H54 (cell line): Measurements from ENCODE around the gene DPYSL3.

Experiments
- DNase-seq: peaks from one replicate; pipeline ENCODE4 v3.0.0; 2011; ENCODE audit warnings: low spot score, mixed read lengths; ENCODE audit not compliant: insufficient read length
- FAIRE-seq: peaks from 3 replicates; lab custom pipeline; 2011; peaks lifted over from hg19 to GRCh38; lab: Jason Lieb, UNC
- POLR2A ChIP-seq: IDR thresholded peaks from 2 replicates; pipeline ENCODE4 v1.6.1; 2011; ENCODE audit warnings: low read depth, mild to moderate bottlenecking, low read length

The DPYSL3 gene

GRCh38 chr5:147504011-147504410, 5.9 kb downstream of the DPYSL3 start:
- TF ChIP-seq POLR2A, result no peak
- DNase-seq, result no peak
- FAIRE-seq, result peak; percentile 52

GRCh38 chr5:147490989-147491388, 18.9 kb downstream of the DPYSL3 start:
- TF ChIP-seq POLR2A, result no peak
- no peak for DNase-seq
- no peak for FAIRE-seq

GRCh38 chr5:147487031-147487750, 22.7 kb downstream of the DPYSL3 start:
- DNase-seq (no peak), FAIRE-seq (no peak)
- TF ChIP-seq POLR2A, result no peak

- no peak for FAIRE-seq
- TF ChIP-seq POLR2A, result no peak
- no peak for DNase-seq
These were observed 24.1 kb downstream of the DPYSL3 start for GRCh38 chr5:147485814-147486213.

GRCh38 chr5:147485046-147485445, 24.8 kb downstream of the DPYSL3 start:
- no peak for TF ChIP-seq POLR2A
- FAIRE-seq (no peak), DNase-seq (no peak)

- FAIRE-seq (no peak), DNase-seq (no peak)
- no peak for TF ChIP-seq POLR2A
These were observed 25.2 kb downstream of the DPYSL3 start for GRCh38 chr5:147484708-147485020.

- TF ChIP-seq POLR2A, result no peak
- DNase-seq (no peak), FAIRE-seq (peak; percentile 85)
These were observed 25.7 kb downstream of the DPYSL3 start for GRCh38 chr5:147483961-147484707.

GRCh38 chr5:147483188-147483790, 26.6 kb downstream of the DPYSL3 start:
- no peak for DNase-seq

GRCh38 chr5:147482706-147483180, 27.1 kb downstream of the DPYSL3 start:
- FAIRE-seq (no peak), DNase-seq (no peak)
- TF ChIP-seq POLR2A, result no peak

More at GRCh38 chr5:147483188-147483790, 26.6 kb downstream of the DPYSL3 start:
- TF ChIP-seq POLR2A, result no peak
- no peak for FAIRE-seq

GRCh38 chr5:147481874-147482705, 27.8 kb downstream of the DPYSL3 start:
- no peak for TF ChIP-seq POLR2A
- DNase-seq (no peak), FAIRE-seq (peak; percentile 20)

GRCh38 chr5:147481376-147481775, 28.5 kb downstream of the DPYSL3 start:
- no peak for TF ChIP-seq POLR2A
- no peak for FAIRE-seq
- no peak for DNase-seq

- TF ChIP-seq POLR2A, result no peak
- FAIRE-seq (no peak), DNase-seq (no peak)
These were observed 29.9 kb downstream of the DPYSL3 start for GRCh38 chr5:147479949-147480348.

GRCh38 chr5:147479444-147479843, 30.4 kb downstream of the DPYSL3 start:
- DNase-seq (no peak), FAIRE-seq (no peak)
- no peak for TF ChIP-seq POLR2A
